ENCODE data around the gene CFAP77. TPM values are rescaled to one million over a fixed set of nuclear protein-coding genes. Genes with fewer than 3 reads are reported as not detected.

Gene CFAP77
- total and polyA plus RNA-seq, 2 of the 13 experiments (the other 11 are each of a cell fraction or from before 2014, with no cell fraction given), result not detected

GRCh38 chr9:132439153-132439552 lies 29.1 kb downstream of the CFAP77 start (continued):
- TF ChIP-seq RBFOX2 (IDR thresholded peaks at IDR 0.05; ENCODE audit: low read depth, low read length) (no peak), BHLHE40 (IDR thresholded peaks at IDR 0.05; ENCODE audit: low read length) (no peak)

- Histone ChIP-seq H3K4me2 (ENCODE audit: low read depth, low read length) (no peak overlapping the region), H3K27me3 (ENCODE audit: control insufficient read depth in 1 of 2, insufficient read depth in 2 of 2, low read length in 2 of 2) (peaks cover 3 to 55% of the 10 kb centered on the region in 2 experiments; a peak in 4 of 5 replicates), H3K27ac (ENCODE audit: extremely low read length, insufficient read depth, low read length) (no peak overlapping the region), H3K36me3 (replicated peaks in 1 of 2; ENCODE audit: control insufficient read depth in 1 of 2, insufficient read depth in 2 of 2, low read length in 2 of 2) (no peaks in the 10 kb centered on the region), H3K4me3 (replicated peaks in 1 of 3; ENCODE audit: insufficient read depth in 1 of 3, low read depth in 2 of 3, low read length in 3 of 3) (no peak overlapping the region), H3K4me1 (ENCODE audit: insufficient read depth, low read length) (peaks cover 7% of the 10 kb centered on the region), H4K20me1 (ENCODE audit: insufficient read depth, low read length) (no peaks in the 10 kb centered on the region), H3K9ac (ENCODE audit: insufficient read depth, low read depth, low read length) (no peak overlapping the region), H3K79me2 (ENCODE audit: insufficient read depth, low read length) (no peaks in the 10 kb centered on the region), H2AFZ (ENCODE audit: low read length) (no peak overlapping the region), H3K9me3 (ENCODE audit: low read length) (no peaks in the 10 kb centered on the region)
- no peak for DNase-seq (ENCODE audit: low spot score)
- BruUV-seq (replicated peaks), result no TSS peak
- 20% methylated on average over 4 of the region's 6 CpGs for WGBS (ENCODE audit: low lambda C conversion rate)
- ATAC-seq, result no peak
- TF ChIP-seq KLF6 (CRISPR knock-in tag; IDR thresholded peaks at IDR 0.05) (no peak), ARNTL (CRISPR knock-in tag; IDR thresholded peaks at IDR 0.05) (no peak), MIER2 (CRISPR knock-in tag; IDR thresholded peaks at IDR 0.05) (no peak), LCORL (IDR thresholded peaks at IDR 0.05) (no peak), LCORL (CRISPR knock-in tag; IDR thresholded peaks at IDR 0.05) (no peak), ZNF784 (CRISPR knock-in tag; IDR thresholded peaks at IDR 0.05; ENCODE audit: borderline replicate concordance) (no peak), UBTF (CRISPR knock-in tag; IDR thresholded peaks at IDR 0.05) (no peak), NCOA1 (CRISPR knock-in tag; IDR thresholded peaks at IDR 0.05) (no peak)
- intact Hi-C loops (cut with micrococcal nuclease; ENCODE audit: unreplicated experiment), result no loop called here
- CTCF ChIA-PET (ENCODE audit: low intra/inter-chr PET ratio, low total read pairs), result no interaction called here
- POLR2A ChIA-PET, result no interaction called here
- in situ Hi-C loops (cut with HindIII; ENCODE audit: extremely low pct_ligation_motif_present, low pct_unique_long_range_greater_than_20kb), result no loop called here
- no peak for FAIRE-seq
Observed at GRCh38 chr9:132440735-132441134, 30.7 kb downstream of the CFAP77 start.
